ENCODE measurements around the gene MSI2. TPM values are rescaled to one million over a fixed set of nuclear protein-coding genes. Genes with fewer than 3 reads are reported as not detected.

MSI2 gene
- total and polyA plus RNA-seq, 7 donors: 12.6 to 25.8 (median 21.3) TPM

DNA sequence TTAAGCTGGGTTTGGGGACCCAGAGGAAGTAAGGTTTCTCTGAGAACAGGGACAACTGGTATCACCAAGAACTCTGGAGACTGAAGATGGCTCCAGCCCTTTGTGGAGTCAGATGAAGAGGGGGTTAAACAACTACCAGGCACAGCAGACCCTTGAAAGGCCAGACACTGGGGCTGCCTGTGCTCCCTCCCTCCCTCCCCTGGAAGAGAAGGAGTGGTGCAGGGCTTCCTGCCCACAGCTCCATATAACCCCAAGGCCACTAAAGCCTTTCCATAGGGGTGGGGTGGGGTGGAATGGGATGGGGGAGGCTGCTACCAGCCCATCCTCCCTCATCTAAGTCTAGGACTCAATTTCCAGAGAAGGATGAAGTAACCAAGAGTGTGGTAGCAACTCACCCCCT is 422.1 kb downstream of the MSI2 start:
- peaks cover 0 to 7% (median 0%) of the 10 kb centered on the region in 4 donors for H3K36me3 ChIP-seq
- intact Hi-C loops (cut with DNase I): no loop called here
- no peaks in the 10 kb centered on the region for H3K4me1 ChIP-seq
- no peak for DNase-seq
- no peaks in the 10 kb centered on the region for H3K9me3 ChIP-seq
- H3K27me3 ChIP-seq: no peaks in the 10 kb centered on the region
- TF ChIP-seq POLR2AphosphoS5 (IDR thresholded peaks at IDR 0.05) (no peak), POLR2A (IDR thresholded peaks at IDR 0.05) (no peak), EP300 (IDR thresholded peaks at IDR 0.05) (no peak)
- TF ChIP-seq, protein P1, sequence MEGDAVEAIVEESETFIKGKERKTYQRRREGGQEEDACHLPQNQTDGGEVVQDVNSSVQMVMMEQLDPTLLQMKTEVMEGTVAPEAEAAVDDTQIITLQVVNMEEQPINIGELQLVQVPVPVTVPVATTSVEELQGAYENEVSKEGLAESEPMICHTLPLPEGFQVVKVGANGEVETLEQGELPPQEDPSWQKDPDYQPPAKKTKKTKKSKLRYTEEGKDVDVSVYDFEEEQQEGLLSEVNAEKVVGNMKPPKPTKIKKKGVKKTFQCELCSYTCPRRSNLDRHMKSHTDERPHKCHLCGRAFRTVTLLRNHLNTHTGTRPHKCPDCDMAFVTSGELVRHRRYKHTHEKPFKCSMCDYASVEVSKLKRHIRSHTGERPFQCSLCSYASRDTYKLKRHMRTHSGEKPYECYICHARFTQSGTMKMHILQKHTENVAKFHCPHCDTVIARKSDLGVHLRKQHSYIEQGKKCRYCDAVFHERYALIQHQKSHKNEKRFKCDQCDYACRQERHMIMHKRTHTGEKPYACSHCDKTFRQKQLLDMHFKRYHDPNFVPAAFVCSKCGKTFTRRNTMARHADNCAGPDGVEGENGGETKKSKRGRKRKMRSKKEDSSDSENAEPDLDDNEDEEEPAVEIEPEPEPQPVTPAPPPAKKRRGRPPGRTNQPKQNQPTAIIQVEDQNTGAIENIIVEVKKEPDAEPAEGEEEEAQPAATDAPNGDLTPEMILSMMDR (IDR thresholded peaks at IDR 0.05): no peak
- no peak overlapping the region for H3K27ac ChIP-seq
- no peak overlapping the region for H3K4me3 ChIP-seq

- Histone ChIP-seq H3K27me3 (no peaks in the 10 kb centered on the region), H3K4me1 (no peaks in the 10 kb centered on the region), H3K36me3 (peaks cover 0 to 7% (median 0%) of the 10 kb centered on the region in 4 donors), H3K27ac (no peak overlapping the region), H3K4me3 (no peak overlapping the region), H3K9me3 (no peaks in the 10 kb centered on the region)
- TF ChIP-seq EP300 (IDR thresholded peaks at IDR 0.05): no peak
- DNase-seq: no peak
- intact Hi-C loops (cut with DNase I): no loop called here
- 92 to 93% methylated on average over 7 of the region's 7 CpGs for WGBS, 2 donors
These were observed 423.0 kb downstream of the MSI2 start for GRCh38 chr17:57679356-57679755.

- WGBS, 2 donors: 90 to 93% methylated on average over 10 of the region's 10 CpGs
- H3K9me3 ChIP-seq: no peaks in the 10 kb centered on the region
- no peak overlapping the region for H3K27ac ChIP-seq
- H3K4me3 ChIP-seq: no peak overlapping the region
- TF ChIP-seq POLR2A (IDR thresholded peaks at IDR 0.05): no peak
- TF ChIP-seq, protein P1 (IDR thresholded peaks at IDR 0.05): no peak
- TF ChIP-seq POLR2AphosphoS5 (IDR thresholded peaks at IDR 0.05): no peak
- no peak for TF ChIP-seq EP300 (IDR thresholded peaks at IDR 0.05)
- no peaks in the 10 kb centered on the region for H3K27me3 ChIP-seq
- intact Hi-C loops (cut with DNase I): no loop called here
- no peaks in the 10 kb centered on the region for H3K4me1 ChIP-seq
- peaks cover 0 to 2% (median 0%) of the 10 kb centered on the region in 4 donors for H3K36me3 ChIP-seq
- no peak for DNase-seq
These were observed 423.8 kb downstream of the MSI2 start for GRCh38 chr17:57679906-57680695.

- H3K27ac ChIP-seq: no peak overlapping the region
- no peaks in the 10 kb centered on the region for H3K27me3 ChIP-seq
- WGBS, 2 donors: 97 to 98% methylated on average over 16 of the region's 16 CpGs
- no peaks in the 10 kb centered on the region for H3K4me1 ChIP-seq
- H3K4me3 ChIP-seq: no peak overlapping the region
- H3K36me3 ChIP-seq: no peaks in the 10 kb centered on the region
- intact Hi-C loops (cut with DNase I): no loop called here
- TF ChIP-seq, protein P1 (IDR thresholded peaks at IDR 0.05): no peak
- no peak for TF ChIP-seq EP300 (IDR thresholded peaks at IDR 0.05)
- no peak for DNase-seq
- H3K9me3 ChIP-seq: no peaks in the 10 kb centered on the region
These were observed 426.4 kb downstream of the MSI2 start for GRCh38 chr17:57682701-57683100.

GRCh38 chr17:57684711-57685498 is 428.6 kb downstream of the MSI2 start:
- Histone ChIP-seq H3K4me3 (no peak overlapping the region), H3K9me3 (no peaks in the 10 kb centered on the region), H3K27ac (no peak overlapping the region), H3K27me3 (no peaks in the 10 kb centered on the region), H3K4me1 (no peaks in the 10 kb centered on the region), H3K36me3 (no peaks in the 10 kb centered on the region)
- no peak for DNase-seq
- 87 to 93% methylated on average over 13 of the region's 13 CpGs for WGBS, 2 donors
- TF ChIP-seq POLR2AphosphoS5 (IDR thresholded peaks at IDR 0.05): no peak
- intact Hi-C loops (cut with DNase I): no loop called here

Measured in sigmoid colon (tissue), 7 donors.